ACHN (cell line): ENCODE results near the gene ITIH5.

Experiments used
- DNase-seq: peaks from one replicate; pipeline ENCODE4 v3.0.0-alpha.2; 2015
- in situ Hi-C: cut with HindIII; loops from 2 replicates; pipeline ENCODE4 v1.10.0; 2017; ENCODE audit warnings: low sequenced_read_pairs, low pct_ligation_motif_present, low pct_unique_long_range_greater_than_20kb

Gene ITIH5

GRCh38 chr10:7596356-7596755, 70.4 kb downstream of the ITIH5 start:
- in situ Hi-C loops, result no loop called here
- no peak for DNase-seq

GRCh38 chr10:7593905-7594304, 72.9 kb downstream of the ITIH5 start:
- DNase-seq, result no peak
- in situ Hi-C loops, result no loop called here

GRCh38 chr10:7593063-7593462, 73.7 kb downstream of the ITIH5 start:
- in situ Hi-C loops, result no loop called here
- no peak for DNase-seq

GRCh38 chr10:7592627-7593026, 74.1 kb downstream of the ITIH5 start:
- in situ Hi-C loops, result no loop called here
- no peak for DNase-seq

- in situ Hi-C loops, result no loop called here
- no peak for DNase-seq
Observed at GRCh38 chr10:7590271-7590670, 76.5 kb downstream of the ITIH5 start.

GRCh38 chr10:7589748-7590147, 77.0 kb downstream of the ITIH5 start:
- in situ Hi-C loops, result no loop called here
- DNase-seq, result no peak

GRCh38 chr10:7587865-7588188, 78.9 kb downstream of the ITIH5 start:
- in situ Hi-C loops, result no loop called here
- DNase-seq, result no peak

GRCh38 chr10:7587168-7587864, 79.5 kb downstream of the ITIH5 start:
- in situ Hi-C loops, result no loop called here
- no peak for DNase-seq

- in situ Hi-C loops, result no loop called here
Observed at GRCh38 chr10:7585228-7585627, 81.5 kb downstream of the ITIH5 start.

GRCh38 chr10:7583626-7584025, 83.1 kb downstream of the ITIH5 start:
- no peak for DNase-seq
- in situ Hi-C loops, result no loop called here

More at GRCh38 chr10:7585228-7585627, 81.5 kb downstream of the ITIH5 start:
- DNase-seq, result no peak

- DNase-seq, result no peak
- in situ Hi-C loops, result no loop called here
Observed at GRCh38 chr10:7580520-7580919, 86.2 kb downstream of the ITIH5 start.

- in situ Hi-C loops, result no loop called here
- DNase-seq, result no peak
Observed at GRCh38 chr10:7579681-7580080, 87.1 kb downstream of the ITIH5 start.

- DNase-seq, result no peak
- in situ Hi-C loops, result no loop called here
Observed at GRCh38 chr10:7577579-7577978, 89.2 kb downstream of the ITIH5 start.

- in situ Hi-C loops, result no loop called here
Observed at GRCh38 chr10:7577176-7577575, 89.6 kb downstream of the ITIH5 start.

GRCh38 chr10:7576340-7576739, 90.4 kb downstream of the ITIH5 start:
- DNase-seq, result no peak
- in situ Hi-C loops, result no loop called here

More at GRCh38 chr10:7577176-7577575, 89.6 kb downstream of the ITIH5 start:
- DNase-seq, result no peak

- in situ Hi-C loops, result no loop called here
- no peak for DNase-seq
Observed at GRCh38 chr10:7572391-7572790, 94.4 kb downstream of the ITIH5 start.

- DNase-seq, result no peak
- in situ Hi-C loops, result no loop called here
Observed at GRCh38 chr10:7571981-7572380, 94.8 kb downstream of the ITIH5 start.

- no peak for DNase-seq
- in situ Hi-C loops, result no loop called here
Observed at GRCh38 chr10:7567911-7568620, 98.7 kb downstream of the ITIH5 start.

GRCh38 chr10:7566891-7567290, 99.9 kb downstream of the ITIH5 start:
- no peak for DNase-seq
- in situ Hi-C loops, result no loop called here

GRCh38 chr10:7565871-7566270, 100.9 kb downstream of the ITIH5 start:
- no peak for DNase-seq
- in situ Hi-C loops, result no loop called here
